Measurements from ENCODE around the gene PKD2. TPM values are rescaled to one million over a fixed set of nuclear protein-coding genes. Genes with fewer than 3 reads are reported as not detected.
A peak's percentile ranks its signal among the peaks of the same experiment; 100 is the strongest.

Gene PKD2
- total RNA-seq, 1 donor = 161 TPM

- no peak overlapping the region for H3K4me3 ChIP-seq (ENCODE audit: low read depth, low read length)
- no peak for TF ChIP-seq CTCF (IDR thresholded peaks at IDR 0.05; ENCODE audit: insufficient read depth, low read depth, low read length)
- DNase-seq (ENCODE audit: low read depth) = no peak
Observed at GRCh38 chr4:88002786-88003185, 4.6 kb upstream of the PKD2 start.

GRCh38 chr4:88003261-88003660 lies 4.2 kb upstream of the PKD2 start:
- DNase-seq (ENCODE audit: low read depth) = no peak
- TF ChIP-seq CTCF (IDR thresholded peaks at IDR 0.05; ENCODE audit: insufficient read depth, low read depth, low read length) = no peak
- H3K4me3 ChIP-seq (ENCODE audit: low read depth, low read length) = no peak overlapping the region

- DNase-seq (ENCODE audit: low read depth) = no peak
- no peak overlapping the region for H3K4me3 ChIP-seq (ENCODE audit: low read depth, low read length)
- no peak for TF ChIP-seq CTCF (IDR thresholded peaks at IDR 0.05; ENCODE audit: insufficient read depth, low read depth, low read length)
Observed at GRCh38 chr4:88005076-88005475, 2.4 kb upstream of the PKD2 start.

GRCh38 chr4:88005946-88006345 lies 1.5 kb upstream of the PKD2 start:
- TF ChIP-seq CTCF (IDR thresholded peaks at IDR 0.05; ENCODE audit: insufficient read depth, low read depth, low read length) = no peak

GRCh38 chr4:88006956-88007303 lies 505 bp upstream of the PKD2 start:
- no peak for TF ChIP-seq CTCF (IDR thresholded peaks at IDR 0.05; ENCODE audit: insufficient read depth, low read depth, low read length)
- peak overlapping the region; percentile 83 for H3K4me3 ChIP-seq (ENCODE audit: low read depth, low read length)
- DNase-seq (ENCODE audit: low read depth) = no peak

More at GRCh38 chr4:88005946-88006345, 1.5 kb upstream of the PKD2 start:
- no peak for DNase-seq (ENCODE audit: low read depth)
- H3K4me3 ChIP-seq (ENCODE audit: low read depth, low read length) = no peak overlapping the region

- TF ChIP-seq CTCF (IDR thresholded peaks at IDR 0.05; ENCODE audit: insufficient read depth, low read depth, low read length) = no peak
- H3K4me3 ChIP-seq (ENCODE audit: low read depth, low read length) = peak overlapping the region; percentile 83
- DNase-seq (ENCODE audit: low read depth) = peak; percentile 54
Observed at GRCh38 chr4:88008122-88008742, 797 bp downstream of the PKD2 start.

- no peak for TF ChIP-seq CTCF (IDR thresholded peaks at IDR 0.05; ENCODE audit: insufficient read depth, low read depth, low read length)
- DNase-seq (ENCODE audit: low read depth) = peak; percentile 45
- H3K4me3 ChIP-seq (ENCODE audit: low read depth, low read length) = peak overlapping the region; percentile 83
Observed at GRCh38 chr4:88008743-88009171, 1.3 kb downstream of the PKD2 start.

Measured in fibroblast of villous mesenchyme (primary cell).